ENCODE data around the gene NUDT19. TPM values are rescaled to one million over a fixed set of nuclear protein-coding genes. Genes with fewer than 3 reads are reported as not detected.

Gene NUDT19
- total and polyA plus RNA-seq, 4 donors: 4.6 to 9.2 (median 6.6) TPM

DNA sequence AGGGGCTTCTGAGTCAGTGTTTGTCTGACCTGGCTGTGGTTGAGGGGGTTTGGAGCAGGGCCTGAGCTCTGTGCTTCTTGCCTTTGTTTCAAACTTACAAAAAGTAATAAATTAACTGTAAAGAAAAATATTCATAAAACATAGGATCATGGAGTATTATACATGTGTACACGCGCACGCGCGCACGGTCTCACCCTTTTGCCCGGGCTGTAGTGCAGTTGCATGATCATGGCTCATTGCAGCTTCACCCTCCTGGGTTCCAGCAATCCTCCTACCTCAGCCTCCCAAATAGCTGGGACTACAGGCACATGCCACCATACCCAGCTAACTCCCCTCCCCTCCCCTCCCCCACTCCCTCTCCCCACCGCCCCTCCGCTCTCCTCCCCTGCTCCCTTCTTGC, 51.4 kb downstream of the NUDT19 start:
- Histone ChIP-seq H3K27me3 (ENCODE audit: control insufficient read depth in 4 of 4, insufficient read depth in 4 of 4, low read length in 3 of 4) (no peaks in the 10 kb centered on the region), H3K9ac (ENCODE audit: low read depth in 1 of 2, low read length in 2 of 2) (no peak overlapping the region), H3K4me1 (ENCODE audit: control insufficient read depth in 4 of 4, insufficient read depth in 4 of 4, low read length in 3 of 4) (no peaks in the 10 kb centered on the region), H3K27ac (ENCODE audit: low read depth in 1 of 2, low read length in 2 of 2) (no peak overlapping the region), H3K4me3 (ENCODE audit: low read depth in 1 of 3, low read length in 3 of 3) (no peak overlapping the region), H3K36me3 (ENCODE audit: control insufficient read depth in 4 of 4, insufficient read depth in 3 of 4, low read depth in 1 of 4, low read length in 3 of 4) (no peaks in the 10 kb centered on the region), H3K9me3 (ENCODE audit: control insufficient read depth in 4 of 4, low read length in 3 of 4) (no peaks in the 10 kb centered on the region)
- TF ChIP-seq ZBTB33 (IDR thresholded peaks at IDR 0.05): no peak
- TF ChIP-seq ATF3 (IDR thresholded peaks at IDR 0.05): no peak
- TF ChIP-seq FOXA2 (IDR thresholded peaks at IDR 0.05): no peak
- TF ChIP-seq NR2F2 (IDR thresholded peaks at IDR 0.05): no peak
- TF ChIP-seq YY1 (IDR thresholded peaks at IDR 0.05): no peak
- no peak for TF ChIP-seq TAF1 (conservative IDR thresholded peaks at IDR 0.05)
- no peak for TF ChIP-seq RAD21 (IDR thresholded peaks at IDR 0.05)
- no peak for TF ChIP-seq RXRA (IDR thresholded peaks at IDR 0.05)
- no peak for TF ChIP-seq MAX (IDR thresholded peaks at IDR 0.05)
- TF ChIP-seq SP1 (IDR thresholded peaks at IDR 0.05): no peak
- TF ChIP-seq HNF4A (conservative IDR thresholded peaks at IDR 0.05): no peak
- no peak for TF ChIP-seq JUND (IDR thresholded peaks at IDR 0.05)
- TF ChIP-seq HNF4G (IDR thresholded peaks at IDR 0.05): no peak
- TF ChIP-seq, protein P1, sequence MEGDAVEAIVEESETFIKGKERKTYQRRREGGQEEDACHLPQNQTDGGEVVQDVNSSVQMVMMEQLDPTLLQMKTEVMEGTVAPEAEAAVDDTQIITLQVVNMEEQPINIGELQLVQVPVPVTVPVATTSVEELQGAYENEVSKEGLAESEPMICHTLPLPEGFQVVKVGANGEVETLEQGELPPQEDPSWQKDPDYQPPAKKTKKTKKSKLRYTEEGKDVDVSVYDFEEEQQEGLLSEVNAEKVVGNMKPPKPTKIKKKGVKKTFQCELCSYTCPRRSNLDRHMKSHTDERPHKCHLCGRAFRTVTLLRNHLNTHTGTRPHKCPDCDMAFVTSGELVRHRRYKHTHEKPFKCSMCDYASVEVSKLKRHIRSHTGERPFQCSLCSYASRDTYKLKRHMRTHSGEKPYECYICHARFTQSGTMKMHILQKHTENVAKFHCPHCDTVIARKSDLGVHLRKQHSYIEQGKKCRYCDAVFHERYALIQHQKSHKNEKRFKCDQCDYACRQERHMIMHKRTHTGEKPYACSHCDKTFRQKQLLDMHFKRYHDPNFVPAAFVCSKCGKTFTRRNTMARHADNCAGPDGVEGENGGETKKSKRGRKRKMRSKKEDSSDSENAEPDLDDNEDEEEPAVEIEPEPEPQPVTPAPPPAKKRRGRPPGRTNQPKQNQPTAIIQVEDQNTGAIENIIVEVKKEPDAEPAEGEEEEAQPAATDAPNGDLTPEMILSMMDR (IDR thresholded peaks at IDR 0.05; ENCODE audit: low read depth, low read length, missing input control): no peak
- TF ChIP-seq GABPA (IDR thresholded peaks at IDR 0.05 in 1 of 2, conservative IDR thresholded peaks at IDR 0.05 in 1 of 2): no peak
- TF ChIP-seq EGR1 (IDR thresholded peaks at IDR 0.05; ENCODE audit: low read depth in 2 of 2): no peak
- TF ChIP-seq, protein P2, sequence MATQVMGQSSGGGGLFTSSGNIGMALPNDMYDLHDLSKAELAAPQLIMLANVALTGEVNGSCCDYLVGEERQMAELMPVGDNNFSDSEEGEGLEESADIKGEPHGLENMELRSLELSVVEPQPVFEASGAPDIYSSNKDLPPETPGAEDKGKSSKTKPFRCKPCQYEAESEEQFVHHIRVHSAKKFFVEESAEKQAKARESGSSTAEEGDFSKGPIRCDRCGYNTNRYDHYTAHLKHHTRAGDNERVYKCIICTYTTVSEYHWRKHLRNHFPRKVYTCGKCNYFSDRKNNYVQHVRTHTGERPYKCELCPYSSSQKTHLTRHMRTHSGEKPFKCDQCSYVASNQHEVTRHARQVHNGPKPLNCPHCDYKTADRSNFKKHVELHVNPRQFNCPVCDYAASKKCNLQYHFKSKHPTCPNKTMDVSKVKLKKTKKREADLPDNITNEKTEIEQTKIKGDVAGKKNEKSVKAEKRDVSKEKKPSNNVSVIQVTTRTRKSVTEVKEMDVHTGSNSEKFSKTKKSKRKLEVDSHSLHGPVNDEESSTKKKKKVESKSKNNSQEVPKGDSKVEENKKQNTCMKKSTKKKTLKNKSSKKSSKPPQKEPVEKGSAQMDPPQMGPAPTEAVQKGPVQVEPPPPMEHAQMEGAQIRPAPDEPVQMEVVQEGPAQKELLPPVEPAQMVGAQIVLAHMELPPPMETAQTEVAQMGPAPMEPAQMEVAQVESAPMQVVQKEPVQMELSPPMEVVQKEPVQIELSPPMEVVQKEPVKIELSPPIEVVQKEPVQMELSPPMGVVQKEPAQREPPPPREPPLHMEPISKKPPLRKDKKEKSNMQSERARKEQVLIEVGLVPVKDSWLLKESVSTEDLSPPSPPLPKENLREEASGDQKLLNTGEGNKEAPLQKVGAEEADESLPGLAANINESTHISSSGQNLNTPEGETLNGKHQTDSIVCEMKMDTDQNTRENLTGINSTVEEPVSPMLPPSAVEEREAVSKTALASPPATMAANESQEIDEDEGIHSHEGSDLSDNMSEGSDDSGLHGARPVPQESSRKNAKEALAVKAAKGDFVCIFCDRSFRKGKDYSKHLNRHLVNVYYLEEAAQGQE (IDR thresholded peaks at IDR 0.05): no peak
- TF ChIP-seq FOXA1 (IDR thresholded peaks at IDR 0.05): no peak
- WGBS: 98% methylated on average over 9 of the region's 9 CpGs
- DNase-seq (ENCODE audit: low spot score): no peak

All from liver (tissue), 9 donors.